ENCODE results near the gene PLXNA2.

PLXNA2 gene

GRCh38 chr1:208164609-208165008 lies 79.6 kb downstream of the PLXNA2 start:
- DNase-seq (ENCODE audit: extremely low read depth in 1 of 2, low read depth in 1 of 2), result no peak

- no peak for DNase-seq (ENCODE audit: extremely low read depth in 1 of 2, low read depth in 1 of 2)
These were observed 80.6 kb downstream of the PLXNA2 start for GRCh38 chr1:208163539-208163938.

GRCh38 chr1:208162903-208163302 lies 81.3 kb downstream of the PLXNA2 start:
- DNase-seq (ENCODE audit: extremely low read depth in 1 of 2, low read depth in 1 of 2), result no peak

- no peak for DNase-seq (ENCODE audit: extremely low read depth in 1 of 2, low read depth in 1 of 2)
These were observed 82.4 kb downstream of the PLXNA2 start for GRCh38 chr1:208161656-208162375.

GRCh38 chr1:208161005-208161404 lies 83.2 kb downstream of the PLXNA2 start:
- no peak for DNase-seq (ENCODE audit: extremely low read depth in 1 of 2, low read depth in 1 of 2)

GRCh38 chr1:208160259-208160819 lies 83.8 kb downstream of the PLXNA2 start:
- DNase-seq (ENCODE audit: extremely low read depth in 1 of 2, low read depth in 1 of 2), result no peak

- DNase-seq (ENCODE audit: extremely low read depth in 1 of 2, low read depth in 1 of 2), result no peak
These were observed 84.5 kb downstream of the PLXNA2 start for GRCh38 chr1:208159555-208160258.

GRCh38 chr1:208158640-208159554 lies 85.3 kb downstream of the PLXNA2 start:
- DNase-seq (ENCODE audit: extremely low read depth in 1 of 2, low read depth in 1 of 2), result no peak

- DNase-seq (ENCODE audit: extremely low read depth in 1 of 2, low read depth in 1 of 2), result no peak
These were observed 86.4 kb downstream of the PLXNA2 start for GRCh38 chr1:208157769-208158168.

GRCh38 chr1:208156741-208157140 lies 87.4 kb downstream of the PLXNA2 start:
- DNase-seq (ENCODE audit: extremely low read depth in 1 of 2, low read depth in 1 of 2), result no peak

GRCh38 chr1:208156310-208156709 lies 87.9 kb downstream of the PLXNA2 start:
- no peak for DNase-seq (ENCODE audit: extremely low read depth in 1 of 2, low read depth in 1 of 2)

- DNase-seq (ENCODE audit: extremely low read depth in 1 of 2, low read depth in 1 of 2), result no peak
These were observed 89.2 kb downstream of the PLXNA2 start for GRCh38 chr1:208154679-208155642.

GRCh38 chr1:208154040-208154439 lies 90.1 kb downstream of the PLXNA2 start:
- DNase-seq (ENCODE audit: extremely low read depth in 1 of 2, low read depth in 1 of 2), result no peak

- DNase-seq (ENCODE audit: extremely low read depth in 1 of 2, low read depth in 1 of 2), result no peak
These were observed 90.8 kb downstream of the PLXNA2 start for GRCh38 chr1:208153386-208153785.

GRCh38 chr1:208151728-208152598 lies 92.2 kb downstream of the PLXNA2 start:
- DNase-seq (ENCODE audit: extremely low read depth in 1 of 2, low read depth in 1 of 2), result no peak

GRCh38 chr1:208150833-208151458 lies 93.2 kb downstream of the PLXNA2 start:
- no peak for DNase-seq (ENCODE audit: extremely low read depth in 1 of 2, low read depth in 1 of 2)

- no peak for DNase-seq (ENCODE audit: extremely low read depth in 1 of 2, low read depth in 1 of 2)
These were observed 94.2 kb downstream of the PLXNA2 start for GRCh38 chr1:208149776-208150514.

GRCh38 chr1:208149213-208149612 lies 95.0 kb downstream of the PLXNA2 start:
- DNase-seq (ENCODE audit: extremely low read depth in 1 of 2, low read depth in 1 of 2), result no peak
